A549 (cell line): ENCODE measurements around the gene COG5.

ENCODE experiments used
- MYC ChIP-seq: IDR thresholded peaks from 2 replicates; pipeline ENCODE4 v1.6.1; 2012; ENCODE audit warnings: mild to moderate bottlenecking, inconsistent platforms, low read length, improper control_type of control experiment, borderline replicate concordance
- POLR2A ChIP-seq: IDR thresholded peaks from 2 replicates; pipeline ENCODE4 v1.6.1; 2012; ENCODE audit warnings: mild to moderate bottlenecking, low read length
- REST ChIP-seq: fragments of 200-600 bp; sonication (generic); IDR thresholded peaks from 2 replicates; pipeline ENCODE4 v1.6.1; 2016; ENCODE audit warnings: antibody characterized with exemption, mild to moderate bottlenecking, moderate library complexity
- TF ChIP-seq, protein P1 (sequence below): fragments of >200 bp; sonication (Bioruptor Twin); formaldehyde crosslinking; IDR thresholded peaks from 3 replicates; pipeline ENCODE4 v1.5.1; 2016

DNA sequence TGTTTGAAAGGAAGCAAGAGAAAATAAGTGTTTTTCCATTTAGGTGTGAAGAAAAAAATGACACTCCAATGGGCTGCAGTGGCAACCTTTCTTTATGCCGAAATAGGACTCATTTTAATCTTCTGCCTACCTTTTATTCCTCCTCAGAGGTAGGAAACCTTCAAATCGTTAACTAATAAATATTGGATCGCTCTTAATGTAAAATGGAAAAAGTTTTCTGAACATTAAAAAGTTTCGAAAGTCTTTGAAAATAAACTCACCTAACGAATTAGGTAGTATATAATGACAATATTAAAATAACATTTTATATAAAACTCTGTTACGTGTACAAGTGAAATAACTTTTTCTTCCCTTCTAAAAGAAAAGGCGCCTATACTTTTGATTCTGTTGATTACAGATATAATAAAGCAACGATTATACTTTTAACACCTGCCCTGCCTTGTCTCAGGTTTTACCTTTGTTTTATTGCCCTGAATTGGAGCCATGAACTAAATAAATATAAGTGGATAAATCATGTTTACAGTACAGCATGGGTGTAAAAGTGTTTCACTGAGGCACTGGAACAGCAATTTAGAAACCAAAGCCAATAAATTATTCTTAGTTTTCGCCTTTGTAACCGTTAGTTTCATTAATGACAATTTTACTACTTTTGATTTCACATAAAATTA, 17.1 kb upstream of the COG5 start:
- TF ChIP-seq MYC = no peak
- TF ChIP-seq REST = no peak
- TF ChIP-seq, protein P1, sequence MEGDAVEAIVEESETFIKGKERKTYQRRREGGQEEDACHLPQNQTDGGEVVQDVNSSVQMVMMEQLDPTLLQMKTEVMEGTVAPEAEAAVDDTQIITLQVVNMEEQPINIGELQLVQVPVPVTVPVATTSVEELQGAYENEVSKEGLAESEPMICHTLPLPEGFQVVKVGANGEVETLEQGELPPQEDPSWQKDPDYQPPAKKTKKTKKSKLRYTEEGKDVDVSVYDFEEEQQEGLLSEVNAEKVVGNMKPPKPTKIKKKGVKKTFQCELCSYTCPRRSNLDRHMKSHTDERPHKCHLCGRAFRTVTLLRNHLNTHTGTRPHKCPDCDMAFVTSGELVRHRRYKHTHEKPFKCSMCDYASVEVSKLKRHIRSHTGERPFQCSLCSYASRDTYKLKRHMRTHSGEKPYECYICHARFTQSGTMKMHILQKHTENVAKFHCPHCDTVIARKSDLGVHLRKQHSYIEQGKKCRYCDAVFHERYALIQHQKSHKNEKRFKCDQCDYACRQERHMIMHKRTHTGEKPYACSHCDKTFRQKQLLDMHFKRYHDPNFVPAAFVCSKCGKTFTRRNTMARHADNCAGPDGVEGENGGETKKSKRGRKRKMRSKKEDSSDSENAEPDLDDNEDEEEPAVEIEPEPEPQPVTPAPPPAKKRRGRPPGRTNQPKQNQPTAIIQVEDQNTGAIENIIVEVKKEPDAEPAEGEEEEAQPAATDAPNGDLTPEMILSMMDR = no peak
- TF ChIP-seq POLR2A = no peak
